ENCODE measurements around the gene PIMREG.

PIMREG gene

GRCh38 chr17:6474376-6474775 lies 30.1 kb downstream of the PIMREG start:
- no peak for TF ChIP-seq CTCF (IDR thresholded peaks at IDR 0.05; ENCODE audit: low read depth, low read length)
- DNase-seq (ENCODE audit: extremely low read depth, low read depth): no peak

GRCh38 chr17:6474906-6475305 lies 30.7 kb downstream of the PIMREG start:
- DNase-seq (ENCODE audit: extremely low read depth, low read depth): no peak

DNA sequence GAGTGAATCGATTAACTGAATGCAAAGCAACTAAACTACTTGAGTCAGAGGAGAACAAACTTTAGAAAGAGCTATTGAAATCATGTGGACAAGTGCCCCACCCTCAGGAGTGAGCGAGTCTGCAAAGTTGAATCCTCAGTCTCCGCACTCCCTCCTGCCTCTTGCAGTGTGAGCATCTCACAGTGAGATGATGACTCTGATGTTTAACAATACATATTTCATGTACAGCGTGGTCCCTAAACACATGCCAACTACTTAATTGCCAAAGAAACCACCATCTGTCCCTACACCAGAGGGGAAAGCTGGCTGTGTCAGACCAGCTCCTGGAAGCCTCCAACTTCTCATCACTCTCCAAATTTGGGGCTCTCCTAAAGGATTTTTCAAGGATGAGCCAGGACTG lies 31.2 kb downstream of the PIMREG start:
- DNase-seq (ENCODE audit: extremely low read depth, low read depth): no peak
- TF ChIP-seq CTCF (IDR thresholded peaks at IDR 0.05; ENCODE audit: low read depth, low read length): no peak

More at GRCh38 chr17:6474906-6475305, 30.7 kb downstream of the PIMREG start:
- TF ChIP-seq CTCF (IDR thresholded peaks at IDR 0.05; ENCODE audit: low read depth, low read length): no peak

GRCh38 chr17:6476076-6476809 lies 32.0 kb downstream of the PIMREG start:
- DNase-seq (ENCODE audit: extremely low read depth, low read depth): no peak
- TF ChIP-seq CTCF (IDR thresholded peaks at IDR 0.05; ENCODE audit: low read depth, low read length): no peak

DNA sequence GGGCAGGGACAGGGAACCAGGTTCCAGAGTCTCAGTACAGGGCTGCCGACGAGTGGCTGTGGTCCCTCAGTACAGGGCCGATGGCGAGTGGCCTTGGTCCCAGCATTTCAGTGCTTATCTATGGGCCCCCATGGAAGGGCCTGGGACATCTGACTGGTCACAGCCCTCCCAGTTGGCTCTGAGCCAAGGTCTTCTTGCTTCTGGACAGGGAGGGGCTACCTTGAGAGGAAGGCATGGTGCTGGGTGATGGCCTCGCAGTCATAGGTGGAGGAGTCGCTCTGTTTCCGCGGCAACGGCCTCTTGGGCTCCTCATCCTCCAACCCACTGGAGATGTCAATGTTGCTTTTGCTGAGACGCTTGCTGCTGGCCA lies 32.5 kb downstream of the PIMREG start:
- DNase-seq (ENCODE audit: extremely low read depth, low read depth): no peak
- no peak for TF ChIP-seq CTCF (IDR thresholded peaks at IDR 0.05; ENCODE audit: low read depth, low read length)

GRCh38 chr17:6477831-6478383 lies 33.7 kb downstream of the PIMREG start:
- no peak for DNase-seq (ENCODE audit: extremely low read depth, low read depth)
- TF ChIP-seq CTCF (IDR thresholded peaks at IDR 0.05; ENCODE audit: low read depth, low read length): no peak

DNA sequence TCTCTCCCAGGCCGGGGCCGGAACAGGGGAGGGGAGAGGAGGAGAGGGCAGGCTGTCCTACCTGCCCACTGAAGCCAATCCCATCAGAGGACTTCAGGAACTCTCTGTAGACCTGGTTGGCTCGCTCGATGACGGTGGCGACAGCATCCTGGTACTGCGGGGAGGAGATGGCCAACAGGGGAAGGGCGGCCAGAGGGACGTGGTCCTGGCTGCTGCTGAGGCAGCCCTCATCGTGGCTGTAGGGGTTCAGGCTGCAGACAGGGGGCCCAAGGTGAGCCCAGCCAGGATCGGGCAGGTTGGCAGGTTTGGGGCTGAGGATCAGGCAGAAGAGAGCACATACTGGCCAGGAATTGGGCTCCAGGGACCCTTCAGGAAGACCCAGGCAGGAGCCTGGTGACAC lies 34.2 kb downstream of the PIMREG start:
- no peak for DNase-seq (ENCODE audit: extremely low read depth, low read depth)

More for the DNA sequence above, 34.2 kb downstream of the PIMREG start:
- no peak for TF ChIP-seq CTCF (IDR thresholded peaks at IDR 0.05; ENCODE audit: low read depth, low read length)

All from AG09319 (cell line).